HEK293T (cell line): ENCODE measurements around the gene RPTOR.

Experiments
- ARNT ChIP-seq: fragments of 450-650 bp; IDR thresholded peaks from 2 replicates; pipeline ENCODE4 v1.6.1; 2017; ENCODE audit warnings: mild to moderate bottlenecking
- BHLHE40 ChIP-seq: fragments of 450-650 bp; IDR thresholded peaks from 2 replicates; pipeline ENCODE4 v1.6.1; 2016; ENCODE audit warnings: mild to moderate bottlenecking, moderate library complexity, borderline replicate concordance

- TF ChIP-seq ARNT (no peak), BHLHE40 (no peak)
Measured at GRCh38 chr17:80842456-80843013, 297.9 kb downstream of the RPTOR start.
